Stimulated activated CD4-positive, alpha-beta T cell treated with anti-CD3 and anti-CD28 coated beads, Interleukin-1b, Interleukin-23, amount 100 ng/mL, for 1 hour (primary cell): ENCODE data around the gene GPRC5C.

Experiments
- DNase-seq, 2 donors: peaks; one replicate each; pipeline ENCODE4 v3.0.0-alpha.2; 2020; ENCODE audit warnings: low read depth in 2 of 2

GPRC5C gene

GRCh38 chr17:74433421-74434121 is 1.7 kb downstream of the GPRC5C start:
- DNase-seq: no peak

GRCh38 chr17:74435775-74436359 is 4.0 kb downstream of the GPRC5C start:
- no peak for DNase-seq

- no peak for DNase-seq
Observed at GRCh38 chr17:74437702-74438101, 5.8 kb downstream of the GPRC5C start.

GRCh38 chr17:74439691-74440567 is 8.0 kb downstream of the GPRC5C start:
- no peak for DNase-seq

- no peak for DNase-seq
Observed at GRCh38 chr17:74441537-74441936, 9.6 kb downstream of the GPRC5C start.

- no peak for DNase-seq
Observed at GRCh38 chr17:74442291-74442669, 10.4 kb downstream of the GPRC5C start.

GRCh38 chr17:74442670-74443515 is 11.0 kb downstream of the GPRC5C start:
- DNase-seq: no peak

- DNase-seq: no peak
Observed at GRCh38 chr17:74443516-74444296, 11.8 kb downstream of the GPRC5C start.

GRCh38 chr17:74444406-74444805 is 12.5 kb downstream of the GPRC5C start:
- DNase-seq: no peak

- DNase-seq: no peak
Observed at GRCh38 chr17:74445158-74445557, 13.3 kb downstream of the GPRC5C start.

GRCh38 chr17:74446551-74447500 is 14.9 kb downstream of the GPRC5C start:
- DNase-seq: no peak

GRCh38 chr17:74447628-74448159 is 15.8 kb downstream of the GPRC5C start:
- no peak for DNase-seq

GRCh38 chr17:74448756-74449155 is 16.9 kb downstream of the GPRC5C start:
- no peak for DNase-seq

- no peak for DNase-seq
Observed at GRCh38 chr17:74449306-74449705, 17.4 kb downstream of the GPRC5C start.

GRCh38 chr17:74449773-74450172 is 17.9 kb downstream of the GPRC5C start:
- DNase-seq: no peak

GRCh38 chr17:74450231-74450630 is 18.3 kb downstream of the GPRC5C start:
- no peak for DNase-seq

GRCh38 chr17:74450925-74451403 is 19.1 kb downstream of the GPRC5C start:
- DNase-seq: no peak

GRCh38 chr17:74451557-74451956 is 19.7 kb downstream of the GPRC5C start:
- DNase-seq: no peak

GRCh38 chr17:74452033-74452840 is 20.3 kb downstream of the GPRC5C start:
- DNase-seq: no peak
